ENCODE data around the gene C1orf226.

C1orf226 gene

GRCh38 chr1:162365284-162366020 is 16.1 kb upstream of the C1orf226 start:
- in situ Hi-C loops (cut with MboI; ENCODE audit: low sequenced_read_pairs): no loop called here

- in situ Hi-C loops (cut with MboI; ENCODE audit: low sequenced_read_pairs): no loop called here
Measured at GRCh38 chr1:162366149-162366548, 15.4 kb upstream of the C1orf226 start.

GRCh38 chr1:162366671-162367070 is 14.9 kb upstream of the C1orf226 start:
- in situ Hi-C loops (cut with MboI; ENCODE audit: low sequenced_read_pairs): no loop called here

- in situ Hi-C loops (cut with MboI; ENCODE audit: low sequenced_read_pairs): no loop called here
Measured at GRCh38 chr1:162367073-162367472, 14.5 kb upstream of the C1orf226 start.

GRCh38 chr1:162367772-162368171 is 13.8 kb upstream of the C1orf226 start:
- in situ Hi-C loops (cut with MboI; ENCODE audit: low sequenced_read_pairs): no loop called here

GRCh38 chr1:162368451-162368850 is 13.1 kb upstream of the C1orf226 start:
- in situ Hi-C loops (cut with MboI; ENCODE audit: low sequenced_read_pairs): no loop called here

- in situ Hi-C loops (cut with MboI; ENCODE audit: low sequenced_read_pairs): no loop called here
Measured at GRCh38 chr1:162369571-162369970, 12.0 kb upstream of the C1orf226 start.

- in situ Hi-C loops (cut with MboI; ENCODE audit: low sequenced_read_pairs): no loop called here
Measured at GRCh38 chr1:162370161-162370560, 11.4 kb upstream of the C1orf226 start.

- in situ Hi-C loops (cut with MboI; ENCODE audit: low sequenced_read_pairs): no loop called here
Measured at GRCh38 chr1:162370721-162371120, 10.8 kb upstream of the C1orf226 start.

- in situ Hi-C loops (cut with MboI; ENCODE audit: low sequenced_read_pairs): no loop called here
Measured at GRCh38 chr1:162371611-162372010, 9.9 kb upstream of the C1orf226 start.

GRCh38 chr1:162372159-162373071 is 9.1 kb upstream of the C1orf226 start:
- in situ Hi-C loops (cut with MboI; ENCODE audit: low sequenced_read_pairs): no loop called here

GRCh38 chr1:162373072-162373427 is 8.5 kb upstream of the C1orf226 start:
- in situ Hi-C loops (cut with MboI; ENCODE audit: low sequenced_read_pairs): no loop called here

GRCh38 chr1:162373541-162374260 is 7.8 kb upstream of the C1orf226 start:
- in situ Hi-C loops (cut with MboI; ENCODE audit: low sequenced_read_pairs): no loop called here

GRCh38 chr1:162374406-162374805 is 7.1 kb upstream of the C1orf226 start:
- in situ Hi-C loops (cut with MboI; ENCODE audit: low sequenced_read_pairs): no loop called here

- in situ Hi-C loops (cut with MboI; ENCODE audit: low sequenced_read_pairs): no loop called here
Measured at GRCh38 chr1:162375463-162375862, 6.1 kb upstream of the C1orf226 start.

GRCh38 chr1:162376691-162377090 is 4.8 kb upstream of the C1orf226 start, which contains the start of gene SPATA46:
SPATA46 (minus strand) TSS chr1:162376854; CDS start chr1:162376790, 64 bp downstream.
- in situ Hi-C loops (cut with MboI; ENCODE audit: low sequenced_read_pairs): no loop called here

GRCh38 chr1:162380061-162380846 is 1.3 kb upstream of the C1orf226 start:
- in situ Hi-C loops (cut with MboI; ENCODE audit: low sequenced_read_pairs): no loop called here

- in situ Hi-C loops (cut with MboI; ENCODE audit: low sequenced_read_pairs): no loop called here
Measured at GRCh38 chr1:162381941-162382750, 618 bp downstream of the C1orf226 start.

- in situ Hi-C loops (cut with MboI; ENCODE audit: low sequenced_read_pairs): no loop called here
Measured at GRCh38 chr1:162383091-162383490, 1.6 kb downstream of the C1orf226 start.

GRCh38 chr1:162383516-162383915 is 2.0 kb downstream of the C1orf226 start:
- in situ Hi-C loops (cut with MboI; ENCODE audit: low sequenced_read_pairs): no loop called here

All from HL-60/S4 treated with phorbol 12-myristate 13-acetate at 8.2 ng/mL for 4 days and 3 days (cell line).